Mesenchymal stem cell (in vitro differentiated cells and primary cell): Measurements from ENCODE around the gene EXOC6B.

Experiments used
- DNase-seq: peaks from one replicate; pipeline ENCODE4 v3.0.0-alpha.2; 2013
- H2AFZ ChIP-seq: one replicate; pipeline ENCODE4 v1.6.1; 2013; ENCODE audit warnings: low read depth, mild to moderate bottlenecking, control low read depth, inconsistent platforms, low read length, moderate library complexity
- H2AK5ac ChIP-seq: 2 replicates; pipeline ENCODE4 v1.6.1; 2013; ENCODE audit warnings: low read length, moderate library complexity, mild to moderate bottlenecking, inconsistent platforms; ENCODE audit not compliant: severe bottlenecking
- H2BK120ac ChIP-seq: one replicate; pipeline ENCODE4 v1.6.1; 2013; ENCODE audit warnings: low read depth, mild to moderate bottlenecking, inconsistent platforms, low read length, moderate library complexity
- H2BK12ac ChIP-seq, 2 experiments: one replicate each; pipeline ENCODE4 v1.6.1; 2013; ENCODE audit warnings: inconsistent platforms in 2 of 2, low read length in 2 of 2, mild to moderate bottlenecking in 2 of 2, moderate library complexity in 2 of 2, control low read depth in 1 of 2
- H2BK15ac ChIP-seq: one replicate; pipeline ENCODE4 v1.6.1; 2013; ENCODE audit warnings: mild to moderate bottlenecking, low read depth, inconsistent platforms; ENCODE audit not compliant: poor library complexity, severe bottlenecking
- H2BK5ac ChIP-seq: 2 replicates; pipeline ENCODE4 v1.6.1; 2013; ENCODE audit warnings: low read depth, mild to moderate bottlenecking, low read length, control low read depth, inconsistent platforms; ENCODE audit not compliant: poor library complexity, severe bottlenecking
- H3K14ac ChIP-seq, 2 experiments: one replicate each; pipeline ENCODE4 v1.6.1; 2013; ENCODE audit warnings: inconsistent platforms in 2 of 2, low read length in 2 of 2, control low read depth in 1 of 2, mild to moderate bottlenecking in 1 of 2, moderate library complexity in 1 of 2
- H3K18ac ChIP-seq, 2 experiments: one replicate each; pipeline ENCODE4 v1.6.1; 2013; ENCODE audit warnings: inconsistent platforms in 2 of 2, low read length in 2 of 2, control low read depth in 1 of 2, low read depth in 1 of 2, mild to moderate bottlenecking in 1 of 2
- H3K23ac ChIP-seq, 2 experiments: one replicate each; pipeline ENCODE4 v1.6.1; 2013; ENCODE audit warnings: inconsistent platforms in 2 of 2, low read length in 2 of 2, mild to moderate bottlenecking in 2 of 2, moderate library complexity in 2 of 2, control low read depth in 1 of 2
- H3K27ac ChIP-seq: 2 replicates; pipeline ENCODE4 v1.5.1; 2013; ENCODE audit warnings: mild to moderate bottlenecking, moderate library complexity, low read length, control low read depth, inconsistent platforms; ENCODE audit not compliant: poor library complexity, severe bottlenecking
- H3K27me3 ChIP-seq, 2 experiments: 2 replicates each; pipeline versions ENCODE4 v1.6.1 to v1.7.0; 2013; ENCODE audit warnings: low read length in 2 of 2, mild to moderate bottlenecking in 2 of 2, moderate library complexity in 2 of 2, control low read depth in 1 of 2, inconsistent platforms in 1 of 2; ENCODE audit not compliant: control insufficient read depth in 1 of 2, insufficient read depth in 1 of 2
- H3K36me3 ChIP-seq, 2 experiments: 2 replicates each; pipeline versions ENCODE4 v1.6.1 to v1.7.0; 2013; ENCODE audit warnings: low read length in 2 of 2, control low read depth in 1 of 2, inconsistent platforms in 1 of 2, low read depth in 1 of 2, mild to moderate bottlenecking in 1 of 2; ENCODE audit not compliant: insufficient read depth in 2 of 2, control insufficient read depth in 1 of 2
- H3K4ac ChIP-seq, 2 experiments: one replicate each; pipeline ENCODE4 v1.6.1; 2013; ENCODE audit warnings: inconsistent platforms in 2 of 2, low read length in 2 of 2, mild to moderate bottlenecking in 2 of 2, moderate library complexity in 2 of 2, control low read depth in 1 of 2, low read depth in 1 of 2
- H3K4me1 ChIP-seq: 2 replicates; pipeline ENCODE4 v1.6.1; 2013; ENCODE audit warnings: low read depth, low read length, control low read depth; ENCODE audit not compliant: control insufficient read depth, insufficient read depth
- H3K4me2 ChIP-seq: 2 replicates; pipeline ENCODE4 v1.6.1; 2013; ENCODE audit warnings: low read length, mild to moderate bottlenecking, inconsistent platforms; ENCODE audit not compliant: poor library complexity, severe bottlenecking
- H3K4me3 ChIP-seq, 2 experiments: 2 replicates each; pipeline versions ENCODE4 v1.5.1 to v1.7.0; 2013; ENCODE audit warnings: low read length in 2 of 2, mild to moderate bottlenecking in 2 of 2, control low read depth in 1 of 2, low read depth in 1 of 2; ENCODE audit not compliant: insufficient read depth in 1 of 2
- H3K79me1 ChIP-seq: replicated peaks from 2 replicates; pipeline ENCODE4 v1.6.1; 2013; ENCODE audit warnings: mild to moderate bottlenecking, control low read depth, low read length, inconsistent platforms; ENCODE audit not compliant: poor library complexity, severe bottlenecking
- H3K9ac ChIP-seq: 2 replicates; pipeline ENCODE4 v1.7.0; 2013; ENCODE audit warnings: mild to moderate bottlenecking, low read length, moderate library complexity
- H3K9me3 ChIP-seq: 2 replicates; pipeline ENCODE4 v1.7.0; 2013; ENCODE audit warnings: mild to moderate bottlenecking, low read length; ENCODE audit not compliant: control insufficient read depth
- H4K8ac ChIP-seq: one replicate; pipeline ENCODE4 v1.6.1; 2013; ENCODE audit warnings: inconsistent platforms, mild to moderate bottlenecking, low read length, moderate library complexity
- H4K91ac ChIP-seq: one replicate; pipeline ENCODE4 v1.6.1; 2013; ENCODE audit warnings: mild to moderate bottlenecking, low read length, inconsistent platforms
- WGBS: methylation state at CpG from one replicate; pipeline ENCODE4 v1.1.7; 2013; ENCODE audit warnings: mixed read lengths; 5-methylcytosine and 5-hydroxymethylcytosine counted together

EXOC6B gene

DNA sequence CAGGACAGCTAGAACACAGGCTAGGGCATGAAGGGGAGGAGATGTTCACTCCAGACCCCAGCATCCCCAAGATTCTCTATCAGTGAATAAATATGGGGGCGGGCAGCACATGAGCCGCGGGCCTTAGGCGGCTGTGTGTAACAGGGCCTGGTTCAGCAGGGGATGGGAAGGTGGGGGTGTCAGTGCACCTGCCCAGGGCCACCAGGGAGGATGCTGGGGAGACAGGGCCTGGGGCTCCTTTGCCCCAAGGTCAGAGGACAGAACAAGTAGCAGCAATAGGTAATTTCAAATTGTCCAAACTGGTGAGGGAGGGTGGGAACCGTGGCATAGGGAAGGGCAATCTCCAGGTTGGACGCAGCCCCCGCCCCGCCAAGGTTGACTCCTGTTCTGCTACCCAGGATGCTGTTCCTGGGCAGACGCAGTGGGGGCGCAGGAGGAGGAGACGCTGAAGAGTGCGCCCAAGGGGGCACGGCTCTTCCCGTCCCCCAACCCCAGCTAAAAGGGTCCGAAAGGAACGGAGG is 694.4 kb downstream of the EXOC6B start:
- no peak overlapping the region for H3K18ac ChIP-seq
- no peak overlapping the region for H4K8ac ChIP-seq
- WGBS = 97% methylated on average over 16 of the region's 16 CpGs
- H4K91ac ChIP-seq = no peak overlapping the region
- H3K4ac ChIP-seq = no peak overlapping the region
- no peak overlapping the region for H3K23ac ChIP-seq
- H2BK15ac ChIP-seq = no peak overlapping the region
- H2BK120ac ChIP-seq = no peak overlapping the region
- peaks cover 4% of the 10 kb centered on the region for H3K4me1 ChIP-seq
- no peak overlapping the region for H3K27ac ChIP-seq
- H3K4me3 ChIP-seq = no peak overlapping the region
- no peaks in the 10 kb centered on the region for H3K79me1 ChIP-seq
- no peak overlapping the region for H3K14ac ChIP-seq
- no peaks in the 10 kb centered on the region for H3K9me3 ChIP-seq
- no peak overlapping the region for H2BK5ac ChIP-seq
- no peak overlapping the region for H2AFZ ChIP-seq
- no peak overlapping the region for H3K4me2 ChIP-seq
- peaks cover 4 to 49% of the 10 kb centered on the region in 2 experiments for H3K36me3 ChIP-seq
- H3K27me3 ChIP-seq = peaks cover 0 to 14% of the 10 kb centered on the region in 2 experiments
- H2AK5ac ChIP-seq = no peak overlapping the region
- no peak overlapping the region for H3K9ac ChIP-seq
- DNase-seq = no peak
- no peak overlapping the region for H2BK12ac ChIP-seq

DNA sequence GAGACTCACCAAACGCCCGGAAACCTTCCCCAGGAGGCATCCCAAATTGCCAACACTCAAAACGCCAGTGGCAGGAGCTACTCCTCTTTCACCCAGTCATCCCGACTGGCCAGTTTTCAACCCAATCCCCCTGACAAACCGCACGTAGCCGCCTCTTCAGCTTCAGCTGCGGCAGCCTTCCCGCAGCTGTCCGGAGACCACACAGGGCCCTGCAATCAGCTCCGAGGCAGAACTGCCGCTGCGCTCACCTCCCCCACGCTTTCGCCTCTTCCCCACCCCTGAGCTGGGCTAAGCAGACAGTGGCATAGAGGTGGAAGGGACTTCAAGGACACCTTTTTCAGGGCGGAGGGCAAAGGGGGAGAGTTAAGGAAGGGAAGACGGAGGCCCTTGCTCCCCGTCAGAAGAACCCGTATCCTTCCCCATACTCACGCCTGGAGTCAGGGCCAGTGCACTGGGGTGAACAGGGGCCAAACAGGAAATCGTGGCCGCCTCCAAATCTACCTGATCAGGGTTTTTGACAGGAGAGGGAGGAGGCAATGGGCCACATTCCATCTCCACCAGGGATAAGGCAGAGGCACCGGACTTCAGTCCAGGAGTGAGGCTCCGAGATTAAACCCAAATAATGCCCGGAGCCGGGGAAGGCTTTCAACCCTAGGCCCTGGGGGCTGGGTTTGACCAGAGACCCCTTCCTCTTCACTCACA is 695.0 kb downstream of the EXOC6B start:
- Histone ChIP-seq H2AK5ac (no peak overlapping the region), H3K9ac (no peak overlapping the region), H3K36me3 (peaks cover 4 to 49% of the 10 kb centered on the region in 2 experiments), H2BK5ac (no peak overlapping the region), H2BK12ac (no peak overlapping the region), H3K4me2 (no peak overlapping the region), H3K4me1 (peaks cover 4% of the 10 kb centered on the region), H3K9me3 (no peaks in the 10 kb centered on the region), H3K27me3 (peaks cover 0 to 14% of the 10 kb centered on the region in 2 experiments), H2AFZ (no peak overlapping the region), H3K27ac (no peak overlapping the region), H3K14ac (no peak overlapping the region), H3K4me3 (no peak overlapping the region), H3K18ac (no peak overlapping the region), H2BK15ac (no peak overlapping the region), H4K91ac (no peak overlapping the region), H3K23ac (no peak overlapping the region), H4K8ac (no peak overlapping the region), H2BK120ac (no peak overlapping the region), H3K79me1 (no peaks in the 10 kb centered on the region), H3K4ac (no peak overlapping the region)
- WGBS = 55% methylated on average over 23 of the region's 26 CpGs
- DNase-seq = no peak

DNA sequence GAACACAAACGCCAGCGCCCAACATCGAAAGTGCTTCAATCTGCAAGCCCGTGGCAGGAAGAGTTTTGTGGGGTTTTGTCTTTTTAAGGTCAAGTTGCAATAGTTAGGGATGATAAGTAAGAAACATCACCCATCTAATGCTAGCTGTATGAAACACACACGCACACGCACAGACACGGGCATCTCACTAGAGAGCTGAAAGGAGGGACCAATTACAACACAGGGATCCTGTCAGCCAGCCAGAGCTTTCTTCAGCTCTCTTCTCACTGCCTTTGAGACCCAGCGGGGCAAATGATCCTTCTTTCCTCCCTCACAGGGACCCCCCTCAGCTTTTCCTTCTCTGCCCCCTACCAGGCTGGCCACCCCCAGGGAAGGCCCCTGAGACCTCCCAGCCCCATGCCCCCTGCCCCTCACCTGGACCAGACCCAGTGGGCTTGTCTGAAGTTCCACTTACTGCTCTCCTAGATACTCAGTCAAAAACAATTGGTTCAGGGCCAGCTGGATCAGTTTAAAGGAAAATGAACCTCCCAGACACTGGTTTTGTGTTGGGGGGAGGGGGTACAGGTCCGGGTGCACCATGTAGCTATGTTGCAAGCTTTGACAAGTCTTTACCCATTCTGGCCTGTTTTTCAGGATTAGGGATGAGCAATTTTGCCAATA is 696.0 kb downstream of the EXOC6B start:
- H4K8ac ChIP-seq = no peak overlapping the region
- no peak overlapping the region for H2AK5ac ChIP-seq
- no peak overlapping the region for H3K23ac ChIP-seq
- H2BK5ac ChIP-seq = no peak overlapping the region
- H3K4me3 ChIP-seq = no peak overlapping the region
- H3K18ac ChIP-seq = no peak overlapping the region
- no peaks in the 10 kb centered on the region for H3K9me3 ChIP-seq
- no peak overlapping the region for H3K4me2 ChIP-seq
- peaks cover 4% of the 10 kb centered on the region for H3K4me1 ChIP-seq
- no peak overlapping the region for H3K9ac ChIP-seq
- H3K27ac ChIP-seq = no peak overlapping the region
- H2BK120ac ChIP-seq = no peak overlapping the region
- no peak overlapping the region for H2BK15ac ChIP-seq
- H4K91ac ChIP-seq = no peak overlapping the region
- H3K79me1 ChIP-seq = no peaks in the 10 kb centered on the region
- 88% methylated on average over 9 of the region's 9 CpGs for WGBS
- H2BK12ac ChIP-seq = no peak overlapping the region
- H3K27me3 ChIP-seq = peaks cover 0 to 14% of the 10 kb centered on the region in 2 experiments
- no peak overlapping the region for H3K14ac ChIP-seq
- peaks cover 4 to 40% of the 10 kb centered on the region in 2 experiments for H3K36me3 ChIP-seq
- H3K4ac ChIP-seq = no peak overlapping the region
- H2AFZ ChIP-seq = no peak overlapping the region
- no peak for DNase-seq

DNA sequence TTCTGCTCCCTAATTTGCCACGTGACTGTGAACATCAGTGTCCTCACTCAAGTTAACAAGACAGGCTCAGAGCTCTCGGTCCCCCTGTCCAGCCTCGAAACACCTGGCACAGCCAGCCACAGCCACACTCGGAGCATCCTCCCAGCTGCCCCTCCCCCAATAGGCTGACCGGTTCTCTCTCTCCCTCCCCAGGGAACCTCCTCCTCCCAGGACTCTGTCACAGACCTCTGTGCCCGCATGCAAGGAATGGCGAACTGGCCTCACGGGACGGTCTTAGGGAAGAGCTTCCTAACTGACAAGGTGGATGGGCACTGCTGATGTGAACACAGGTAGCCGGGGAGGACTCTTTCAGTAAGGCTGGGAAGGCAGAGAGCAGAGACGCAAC is 697.0 kb downstream of the EXOC6B start:
- Histone ChIP-seq H3K9me3 (no peaks in the 10 kb centered on the region), H3K23ac (no peak overlapping the region), H4K8ac (no peak overlapping the region), H3K4me1 (no peaks in the 10 kb centered on the region), H3K18ac (no peak overlapping the region), H2AK5ac (no peak overlapping the region), H3K9ac (no peak overlapping the region), H4K91ac (no peak overlapping the region), H3K36me3 (peaks cover 0 to 32% of the 10 kb centered on the region in 2 experiments), H3K14ac (no peak overlapping the region), H3K4me3 (no peak overlapping the region), H3K4ac (no peak overlapping the region), H3K4me2 (no peak overlapping the region), H2BK15ac (no peak overlapping the region), H2BK120ac (no peak overlapping the region), H2AFZ (no peak overlapping the region), H3K27me3 (peaks cover 0 to 14% of the 10 kb centered on the region in 2 experiments), H3K79me1 (no peaks in the 10 kb centered on the region), H2BK12ac (no peak overlapping the region), H2BK5ac (no peak overlapping the region), H3K27ac (no peak overlapping the region)
- WGBS = 77% methylated on average over 10 of the region's 11 CpGs
- DNase-seq = no peak
